GM19452 (cell line): ENCODE results near the gene FNDC3A.
"Not testable (repeated sequence)": the region's sequence is repeated elsewhere in the genome, so short reads cannot be mapped to it uniquely, and the experiment has no call there.

Source experiments
- ATAC-seq: cut with Tn5 transposase; IDR thresholded peaks from one replicate; pipeline ENCODE4 v1.9.1; 2021; ENCODE audit not compliant: unreplicated experiment

Gene FNDC3A

GRCh38 chr13:49132479-49133002 lies 156.8 kb downstream of the FNDC3A start:
- ATAC-seq, result no peak

- no peak for ATAC-seq
Observed at GRCh38 chr13:49134305-49134704, 158.6 kb downstream of the FNDC3A start.

GRCh38 chr13:49137138-49137643 lies 161.5 kb downstream of the FNDC3A start:
- ATAC-seq, result not testable (repeated sequence)

GRCh38 chr13:49140910-49141611 lies 165.3 kb downstream of the FNDC3A start:
- ATAC-seq, result no peak

- no peak for ATAC-seq
Observed at GRCh38 chr13:49146950-49147355, 171.2 kb downstream of the FNDC3A start.

GRCh38 chr13:49148405-49148804 lies 172.7 kb downstream of the FNDC3A start:
- ATAC-seq, result no peak

- ATAC-seq, result not testable (repeated sequence)
Observed at GRCh38 chr13:49157955-49158584, 182.4 kb downstream of the FNDC3A start.

- ATAC-seq, result not testable (repeated sequence)
Observed at GRCh38 chr13:49163162-49163561, 187.4 kb downstream of the FNDC3A start.

GRCh38 chr13:49164712-49165111 lies 189.0 kb downstream of the FNDC3A start:
- no peak for ATAC-seq

GRCh38 chr13:49165798-49166752 lies 190.4 kb downstream of the FNDC3A start:
- ATAC-seq, result no peak

- ATAC-seq, result no peak
Observed at GRCh38 chr13:49171359-49171758, 195.6 kb downstream of the FNDC3A start.

GRCh38 chr13:49183672-49184325 lies 208.1 kb downstream of the FNDC3A start:
- ATAC-seq, result no peak

GRCh38 chr13:49184621-49185020 lies 208.9 kb downstream of the FNDC3A start:
- ATAC-seq, result no peak

GRCh38 chr13:49185264-49185663 lies 209.6 kb downstream of the FNDC3A start:
- ATAC-seq, result no peak

- ATAC-seq, result no peak
Observed at GRCh38 chr13:49190901-49191300, 215.2 kb downstream of the FNDC3A start.

GRCh38 chr13:49206641-49207040 lies 230.9 kb downstream of the FNDC3A start:
- ATAC-seq, result no peak

- no peak for ATAC-seq
Observed at GRCh38 chr13:49208619-49209018, 232.9 kb downstream of the FNDC3A start.

GRCh38 chr13:49210114-49210513 lies 234.4 kb downstream of the FNDC3A start:
- ATAC-seq, result no peak

GRCh38 chr13:49210669-49211068 lies 235.0 kb downstream of the FNDC3A start:
- no peak for ATAC-seq

- no peak for ATAC-seq
Observed at GRCh38 chr13:49213539-49213938, 237.8 kb downstream of the FNDC3A start.
